HCT116 (cell line): ENCODE data around the gene TFF3.

Experiments
- EZH2phosphoT487 ChIP-seq: fragments of 200-600 bp; IDR thresholded peaks from 2 replicates; pipeline ENCODE4 v1.6.1; 2018; ENCODE audit warnings: antibody characterized with exemption, borderline replicate concordance
- JUND ChIP-seq: IDR thresholded peaks from 2 replicates; pipeline ENCODE4 v1.6.1; 2012
- POLR2A ChIP-seq: IDR thresholded peaks from 2 replicates; pipeline ENCODE4 v1.7.0; 2011; ENCODE audit warnings: borderline replicate concordance; ENCODE audit not compliant: insufficient read depth, insufficient read length; ENCODE audit errors: extremely low read depth
- YY1 ChIP-seq: IDR thresholded peaks from 2 replicates; pipeline ENCODE4 v1.6.1; 2011; ENCODE audit warnings: low read length, low read depth, moderate library complexity, mild to moderate bottlenecking; ENCODE audit not compliant: insufficient replicate concordance; ENCODE audit errors: extremely low read depth
- TF ChIP-seq, protein P1 (sequence below), 3 experiments: fragments of 200-600 bp in 1 of 3; sonication (generic) in 1 of 3; IDR thresholded peaks in 2 of 3; conservative IDR thresholded peaks in 1 of 3; 2 replicates each; pipeline ENCODE4 v1.5.1; 2012 to 2017; ENCODE audit warnings: low read depth in 2 of 3, low read length in 2 of 3, antibody characterized with exemption in 1 of 3, borderline replicate concordance in 1 of 3, control low read depth in 1 of 3, mild to moderate bottlenecking in 1 of 3, mixed read lengths in 1 of 3, mixed run types in 1 of 3, moderate library complexity in 1 of 3; ENCODE audit not compliant: insufficient read depth in 1 of 3

DNA sequence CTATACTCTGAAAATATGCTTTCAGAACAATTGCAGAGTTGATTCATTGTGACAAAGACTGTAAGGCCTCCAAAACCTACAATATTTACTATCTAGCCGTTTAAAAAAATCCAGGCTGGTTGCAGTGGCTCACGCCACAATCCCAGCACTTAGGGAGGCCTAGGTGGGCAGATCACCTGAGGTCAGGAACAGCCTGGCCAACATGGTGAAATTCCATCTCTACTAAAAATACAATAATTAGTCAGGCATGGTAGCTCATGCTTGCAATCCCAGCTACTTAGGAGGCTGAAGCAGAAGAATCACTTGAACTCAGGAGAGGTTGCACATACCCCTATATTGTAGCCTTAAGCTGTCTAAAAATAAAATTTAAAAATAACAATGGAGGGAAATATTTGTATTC is 40.8 kb upstream of the TFF3 start:
- TF ChIP-seq YY1 (no peak), EZH2phosphoT487 (no peak), JUND (no peak), POLR2A (no peak)
- TF ChIP-seq, protein P1, sequence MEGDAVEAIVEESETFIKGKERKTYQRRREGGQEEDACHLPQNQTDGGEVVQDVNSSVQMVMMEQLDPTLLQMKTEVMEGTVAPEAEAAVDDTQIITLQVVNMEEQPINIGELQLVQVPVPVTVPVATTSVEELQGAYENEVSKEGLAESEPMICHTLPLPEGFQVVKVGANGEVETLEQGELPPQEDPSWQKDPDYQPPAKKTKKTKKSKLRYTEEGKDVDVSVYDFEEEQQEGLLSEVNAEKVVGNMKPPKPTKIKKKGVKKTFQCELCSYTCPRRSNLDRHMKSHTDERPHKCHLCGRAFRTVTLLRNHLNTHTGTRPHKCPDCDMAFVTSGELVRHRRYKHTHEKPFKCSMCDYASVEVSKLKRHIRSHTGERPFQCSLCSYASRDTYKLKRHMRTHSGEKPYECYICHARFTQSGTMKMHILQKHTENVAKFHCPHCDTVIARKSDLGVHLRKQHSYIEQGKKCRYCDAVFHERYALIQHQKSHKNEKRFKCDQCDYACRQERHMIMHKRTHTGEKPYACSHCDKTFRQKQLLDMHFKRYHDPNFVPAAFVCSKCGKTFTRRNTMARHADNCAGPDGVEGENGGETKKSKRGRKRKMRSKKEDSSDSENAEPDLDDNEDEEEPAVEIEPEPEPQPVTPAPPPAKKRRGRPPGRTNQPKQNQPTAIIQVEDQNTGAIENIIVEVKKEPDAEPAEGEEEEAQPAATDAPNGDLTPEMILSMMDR (IDR thresholded peaks at IDR 0.05 in 2 of 3, conservative IDR thresholded peaks at IDR 0.05 in 1 of 3; ENCODE audit: borderline replicate concordance in 1 of 3, insufficient read depth in 1 of 3, low read depth in 2 of 3, low read length in 2 of 3): no peak
